ENCODE measurements around the gene NYAP1.
A peak's percentile ranks its signal among the peaks of the same experiment; 100 is the strongest.
"Not testable (repeated sequence)": the region's sequence is repeated elsewhere in the genome, so short reads cannot be mapped to it uniquely, and the experiment has no call there.

NYAP1 gene

DNA sequence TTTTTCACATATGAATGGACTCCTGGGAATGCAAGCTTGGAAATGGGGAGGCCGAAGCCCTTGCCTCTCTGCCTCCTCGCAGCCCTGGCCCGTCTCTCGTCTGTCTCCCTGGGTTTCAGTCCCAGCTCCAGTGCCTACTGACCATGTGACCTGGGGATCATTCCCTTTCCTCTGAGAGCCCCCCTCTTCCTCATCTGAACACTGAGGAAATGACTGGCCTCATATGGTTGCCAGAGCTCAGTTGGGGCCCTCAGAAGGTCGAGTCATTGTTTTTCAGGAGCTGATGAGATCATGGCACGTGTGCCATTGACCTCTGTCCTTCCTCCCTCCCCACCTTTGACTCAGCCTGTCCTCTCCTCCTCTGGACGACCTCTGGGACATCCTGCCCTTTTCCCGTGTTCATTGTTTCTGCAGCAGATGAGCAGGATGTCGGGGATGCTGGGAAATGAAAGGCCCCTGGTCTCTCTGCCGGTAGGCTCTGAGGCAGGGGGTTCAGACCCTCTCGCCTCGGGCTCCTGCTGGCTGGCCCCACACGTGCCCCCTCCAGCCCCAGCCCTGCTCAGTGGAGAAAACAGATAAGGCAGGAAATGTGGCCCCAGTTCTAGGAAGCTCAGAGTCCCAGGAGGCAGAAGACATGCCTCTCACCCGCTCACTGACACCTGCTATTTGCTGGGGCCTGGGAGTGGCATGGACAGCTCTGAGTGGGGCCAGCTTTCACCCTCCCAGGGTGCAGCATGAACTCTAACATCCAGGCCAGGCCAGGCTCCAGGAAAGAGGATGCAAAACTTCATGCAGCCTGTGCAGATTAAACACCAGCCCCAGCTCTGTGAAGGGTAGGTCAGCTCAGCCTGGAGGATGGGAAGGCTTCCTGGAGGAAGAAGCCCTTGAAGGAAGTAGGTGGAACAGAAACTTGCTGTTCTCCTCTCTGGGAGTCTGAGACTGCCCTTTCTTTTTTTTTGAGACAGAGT, 39.1 kb upstream of the NYAP1 start:
- no peak overlapping the region for H3K27ac ChIP-seq (ENCODE audit: low read depth, low read length)
- peak overlapping the region; percentile 46 for H3K56ac ChIP-seq (ENCODE audit: low read length)
- H3K4me2 ChIP-seq (ENCODE audit: low read length), result no peak overlapping the region
- no peak overlapping the region for H3K23ac ChIP-seq (ENCODE audit: low read length)
- H3K9ac ChIP-seq (ENCODE audit: low read length), result no peak overlapping the region
- no peak overlapping the region for H2BK5ac ChIP-seq (ENCODE audit: low read length)
- no CpG with 5 or more reads among the region's 14 CpGs for WGBS (ENCODE audit: extremely low coverage, insufficient coverage, low lambda C conversion rate)
- no peak overlapping the region for H3K4ac ChIP-seq (ENCODE audit: low read depth, low read length)
- H3K4me1 ChIP-seq (ENCODE audit: control insufficient read depth, low read depth, low read length), result no peaks in the 10 kb centered on the region
- no peak overlapping the region for H3K18ac ChIP-seq (ENCODE audit: low read length)
- no peak overlapping the region for H2AK5ac ChIP-seq (ENCODE audit: low read length)
- H2BK120ac ChIP-seq (ENCODE audit: low read depth, low read length), result no peak overlapping the region
- H4K5ac ChIP-seq (ENCODE audit: low read length), result no peak overlapping the region
- DNase-seq, result peak; percentile 68
- no peaks in the 10 kb centered on the region for H3K79me2 ChIP-seq (ENCODE audit: control insufficient read depth, insufficient read depth, low read length)
- no peak overlapping the region for H3K4me3 ChIP-seq (ENCODE audit: low read length)
- H2BK15ac ChIP-seq (replicated peaks; ENCODE audit: low read depth), result no peak overlapping the region
- H3K79me1 ChIP-seq (ENCODE audit: low read length), result no peaks in the 10 kb centered on the region
- no peaks in the 10 kb centered on the region for H3K27me3 ChIP-seq (ENCODE audit: insufficient read depth, low read length, poor library complexity)
- no peak overlapping the region for H4K8ac ChIP-seq (ENCODE audit: low read depth, low read length)
- no peaks in the 10 kb centered on the region for H3K36me3 ChIP-seq (ENCODE audit: control insufficient read depth, insufficient read depth, low read length)

GRCh38 chr7:100446040-100446439, 37.7 kb upstream of the NYAP1 start:
- H3K4me3 ChIP-seq (ENCODE audit: low read length), result no peak overlapping the region
- H3K4me1 ChIP-seq (ENCODE audit: control insufficient read depth, low read depth, low read length), result no peaks in the 10 kb centered on the region
- no peaks in the 10 kb centered on the region for H3K27me3 ChIP-seq (ENCODE audit: insufficient read depth, low read length, poor library complexity)
- no peaks in the 10 kb centered on the region for H3K36me3 ChIP-seq (ENCODE audit: control insufficient read depth, insufficient read depth, low read length)
- no peak overlapping the region for H2BK15ac ChIP-seq (replicated peaks; ENCODE audit: low read depth)
- no CpG with 5 or more reads among the region's 2 CpGs for WGBS (ENCODE audit: extremely low coverage, insufficient coverage, low lambda C conversion rate)
- H3K27ac ChIP-seq (ENCODE audit: low read depth, low read length), result no peak overlapping the region
- DNase-seq, result no peak
- H3K9ac ChIP-seq (ENCODE audit: low read length), result no peak overlapping the region
- H3K18ac ChIP-seq (ENCODE audit: low read length), result no peak overlapping the region
- H3K4me2 ChIP-seq (ENCODE audit: low read length), result no peak overlapping the region
- H3K79me1 ChIP-seq (ENCODE audit: low read length), result no peaks in the 10 kb centered on the region
- H2BK120ac ChIP-seq (ENCODE audit: low read depth, low read length), result no peak overlapping the region
- no peaks in the 10 kb centered on the region for H3K79me2 ChIP-seq (ENCODE audit: control insufficient read depth, insufficient read depth, low read length)
- H3K56ac ChIP-seq (ENCODE audit: low read length), result no peak overlapping the region
- H4K5ac ChIP-seq (ENCODE audit: low read length), result no peak overlapping the region
- no peak overlapping the region for H4K8ac ChIP-seq (ENCODE audit: low read depth, low read length)
- no peak overlapping the region for H2AK5ac ChIP-seq (ENCODE audit: low read length)
- no peak overlapping the region for H3K4ac ChIP-seq (ENCODE audit: low read depth, low read length)
- no peak overlapping the region for H2BK5ac ChIP-seq (ENCODE audit: low read length)
- no peak overlapping the region for H3K23ac ChIP-seq (ENCODE audit: low read length)

DNA sequence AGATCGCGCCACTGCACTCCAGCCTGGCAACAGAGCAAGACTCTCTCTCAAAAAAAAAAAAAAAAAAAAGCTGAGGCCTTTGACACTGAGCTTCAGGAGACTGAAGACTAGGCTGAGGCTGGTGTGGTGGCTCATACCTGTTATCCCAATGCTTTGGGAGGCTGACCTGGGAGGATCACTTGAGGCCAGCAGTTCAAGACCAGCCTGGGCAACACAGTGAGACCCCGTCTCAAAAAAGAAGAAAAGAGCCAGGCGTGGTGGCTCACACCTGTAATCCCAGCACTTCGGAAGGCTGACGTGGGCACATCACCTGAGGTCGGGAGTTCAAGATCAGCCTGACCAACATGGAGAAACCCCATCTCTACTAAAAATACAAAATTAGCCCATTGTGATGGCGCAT, 36.4 kb upstream of the NYAP1 start:
- H3K18ac ChIP-seq (ENCODE audit: low read length); H4K5ac ChIP-seq (ENCODE audit: low read length); H3K27ac ChIP-seq (ENCODE audit: low read depth, low read length); H3K27me3 ChIP-seq (ENCODE audit: insufficient read depth, low read length, poor library complexity); H3K56ac ChIP-seq (ENCODE audit: low read length); H2BK5ac ChIP-seq (ENCODE audit: low read length); H3K79me1 ChIP-seq (ENCODE audit: low read length); H3K4me3 ChIP-seq (ENCODE audit: low read length); H2AK5ac ChIP-seq (ENCODE audit: low read length); H2BK120ac ChIP-seq (ENCODE audit: low read depth, low read length); H3K9ac ChIP-seq (ENCODE audit: low read length); H4K8ac ChIP-seq (ENCODE audit: low read depth, low read length); H3K23ac ChIP-seq (ENCODE audit: low read length); H3K4me1 ChIP-seq (ENCODE audit: control insufficient read depth, low read depth, low read length); H3K4ac ChIP-seq (ENCODE audit: low read depth, low read length); H3K79me2 ChIP-seq (ENCODE audit: control insufficient read depth, insufficient read depth, low read length); H2BK15ac ChIP-seq (replicated peaks; ENCODE audit: low read depth); DNase-seq; H3K36me3 ChIP-seq (ENCODE audit: control insufficient read depth, insufficient read depth, low read length); H3K4me2 ChIP-seq (ENCODE audit: low read length): not testable (repeated sequence)
- WGBS (ENCODE audit: extremely low coverage, insufficient coverage, low lambda C conversion rate), result no CpG with 5 or more reads among the region's 8 CpGs

- Histone ChIP-seq H2AK5ac (ENCODE audit: low read length) (no peak overlapping the region), H2BK5ac (ENCODE audit: low read length) (no peak overlapping the region), H2BK120ac (ENCODE audit: low read depth, low read length) (no peak overlapping the region), H3K27me3 (ENCODE audit: insufficient read depth, low read length, poor library complexity) (no peaks in the 10 kb centered on the region), H3K18ac (ENCODE audit: low read length) (no peak overlapping the region), H3K56ac (ENCODE audit: low read length) (no peak overlapping the region), H4K5ac (ENCODE audit: low read length) (no peak overlapping the region), H4K8ac (ENCODE audit: low read depth, low read length) (no peak overlapping the region), H2BK15ac (replicated peaks; ENCODE audit: low read depth) (no peak overlapping the region), H3K79me1 (ENCODE audit: low read length) (no peaks in the 10 kb centered on the region), H3K27ac (ENCODE audit: low read depth, low read length) (no peak overlapping the region), H3K9ac (ENCODE audit: low read length) (no peak overlapping the region), H3K4me2 (ENCODE audit: low read length) (no peak overlapping the region), H3K4me3 (ENCODE audit: low read length) (no peak overlapping the region), H3K36me3 (ENCODE audit: control insufficient read depth, insufficient read depth, low read length) (no peaks in the 10 kb centered on the region), H3K23ac (ENCODE audit: low read length) (no peak overlapping the region), H3K4ac (ENCODE audit: low read depth, low read length) (no peak overlapping the region), H3K4me1 (ENCODE audit: control insufficient read depth, low read depth, low read length) (no peaks in the 10 kb centered on the region), H3K79me2 (ENCODE audit: control insufficient read depth, insufficient read depth, low read length) (no peaks in the 10 kb centered on the region)
- WGBS (ENCODE audit: extremely low coverage, insufficient coverage, low lambda C conversion rate), result no CpG with 5 or more reads among the region's 13 CpGs
- DNase-seq, result no peak
Observed at GRCh38 chr7:100449190-100449795, 34.4 kb upstream of the NYAP1 start.

DNA sequence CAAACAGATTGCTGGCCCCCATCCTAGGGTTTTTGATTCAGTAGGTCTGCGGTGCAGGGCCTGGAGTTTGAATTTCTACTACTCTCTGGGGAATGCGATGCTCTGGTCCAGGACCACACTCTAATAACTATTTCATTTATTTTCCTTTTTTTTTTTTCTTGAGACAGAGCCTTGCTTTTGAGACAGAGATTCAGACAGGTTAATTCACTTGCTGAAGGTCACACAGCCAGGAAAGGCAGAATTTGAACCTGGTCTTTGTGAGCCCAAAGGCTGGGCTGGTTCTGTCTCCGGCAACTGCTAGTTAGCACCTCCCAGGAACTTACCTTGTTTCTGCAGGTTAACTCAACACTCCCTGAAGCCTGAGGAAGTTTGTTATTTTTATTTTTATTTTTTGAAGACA, 31.2 kb upstream of the NYAP1 start:
- Histone ChIP-seq H4K5ac (ENCODE audit: low read length) (no peak overlapping the region), H3K27ac (ENCODE audit: low read depth, low read length) (no peak overlapping the region), H3K79me1 (ENCODE audit: low read length) (no peaks in the 10 kb centered on the region), H2BK120ac (ENCODE audit: low read depth, low read length) (no peak overlapping the region), H3K9ac (ENCODE audit: low read length) (no peak overlapping the region), H3K4me3 (ENCODE audit: low read length) (no peak overlapping the region), H3K27me3 (ENCODE audit: insufficient read depth, low read length, poor library complexity) (no peaks in the 10 kb centered on the region), H3K18ac (ENCODE audit: low read length) (no peak overlapping the region), H2BK15ac (replicated peaks; ENCODE audit: low read depth) (no peak overlapping the region), H3K79me2 (ENCODE audit: control insufficient read depth, insufficient read depth, low read length) (no peaks in the 10 kb centered on the region), H3K4me2 (ENCODE audit: low read length) (no peak overlapping the region), H3K4me1 (ENCODE audit: control insufficient read depth, low read depth, low read length) (no peaks in the 10 kb centered on the region), H2AK5ac (ENCODE audit: low read length) (no peak overlapping the region), H4K8ac (ENCODE audit: low read depth, low read length) (no peak overlapping the region), H3K4ac (ENCODE audit: low read depth, low read length) (no peak overlapping the region), H3K23ac (ENCODE audit: low read length) (no peak overlapping the region), H3K56ac (ENCODE audit: low read length) (no peak overlapping the region), H3K36me3 (ENCODE audit: control insufficient read depth, insufficient read depth, low read length) (no peaks in the 10 kb centered on the region), H2BK5ac (ENCODE audit: low read length) (no peak overlapping the region)
- WGBS (ENCODE audit: extremely low coverage, insufficient coverage, low lambda C conversion rate), result no CpG with 5 or more reads among the region's 3 CpGs
- DNase-seq, result no peak

Data from mesendoderm (in vitro differentiated cells).